Retinal pigment epithelial cell (primary cell): ENCODE measurements around the gene KLHL13.
"Not testable (repeated sequence)": the region's sequence is repeated elsewhere in the genome, so short reads cannot be mapped to it uniquely, and the experiment has no call there.

Experiments
- DNase-seq: peaks from one replicate; pipeline ENCODE4 v3.0.0-alpha.2; 2010; ENCODE audit warnings: low read depth
- H3K4me3 ChIP-seq: 2 replicates; pipeline ENCODE4 v1.5.1; 2011; ENCODE audit warnings: mild to moderate bottlenecking, low read length, control low read depth, moderate library complexity
- CTCF ChIP-seq: conservative IDR thresholded peaks from 2 replicates; pipeline ENCODE4 v1.5.1; 2011; ENCODE audit warnings: low read depth, low read length, control low read depth, inconsistent platforms

Gene KLHL13

GRCh38 chrX:118148737-118149136 is 32.1 kb upstream of the KLHL13 start:
- no peak overlapping the region for H3K4me3 ChIP-seq
- no peak for TF ChIP-seq CTCF
- DNase-seq, result no peak

DNA sequence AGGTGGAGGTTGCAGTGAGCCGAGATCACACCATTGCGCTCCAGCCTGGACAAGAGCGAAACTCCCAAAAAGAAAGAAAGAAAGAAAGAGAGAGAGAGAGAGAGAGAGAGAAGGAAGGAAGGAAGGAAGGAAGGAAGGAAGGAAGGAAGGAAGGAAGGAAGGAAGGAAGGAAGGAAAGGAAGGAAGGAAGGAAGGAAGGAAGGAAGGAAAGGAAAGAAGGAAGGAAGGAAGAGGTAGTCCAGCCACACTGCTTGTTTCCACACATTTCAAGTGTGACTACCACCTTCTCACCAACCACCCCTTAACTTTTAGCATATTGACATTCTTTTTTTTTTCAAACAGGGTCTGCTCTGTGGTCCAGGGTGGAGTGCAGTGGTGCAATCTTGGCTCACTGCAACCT is 31.2 kb upstream of the KLHL13 start:
- not testable (repeated sequence) for H3K4me3 ChIP-seq, DNase-seq

DNA sequence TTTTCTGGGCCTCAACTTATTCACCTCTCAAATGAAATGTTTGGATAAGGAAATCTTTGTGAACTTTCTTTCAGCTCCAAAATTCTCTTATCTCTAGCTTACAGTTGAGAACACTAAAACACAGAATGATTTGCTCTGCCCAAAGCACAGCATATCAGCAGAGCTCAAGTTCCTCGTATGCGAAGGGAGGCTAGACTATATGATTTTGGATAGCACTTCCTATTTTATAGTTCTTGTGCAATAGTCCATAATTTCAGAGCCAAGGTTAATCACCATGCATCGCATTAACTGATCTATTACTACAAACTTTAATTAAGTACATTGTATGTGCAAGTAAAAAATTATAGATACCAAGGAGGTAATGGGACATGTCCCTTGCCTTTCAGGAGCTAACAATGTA is 27.0 kb upstream of the KLHL13 start:
- TF ChIP-seq CTCF, result no peak
- H3K4me3 ChIP-seq, result no peak overlapping the region
- DNase-seq, result no peak

DNA sequence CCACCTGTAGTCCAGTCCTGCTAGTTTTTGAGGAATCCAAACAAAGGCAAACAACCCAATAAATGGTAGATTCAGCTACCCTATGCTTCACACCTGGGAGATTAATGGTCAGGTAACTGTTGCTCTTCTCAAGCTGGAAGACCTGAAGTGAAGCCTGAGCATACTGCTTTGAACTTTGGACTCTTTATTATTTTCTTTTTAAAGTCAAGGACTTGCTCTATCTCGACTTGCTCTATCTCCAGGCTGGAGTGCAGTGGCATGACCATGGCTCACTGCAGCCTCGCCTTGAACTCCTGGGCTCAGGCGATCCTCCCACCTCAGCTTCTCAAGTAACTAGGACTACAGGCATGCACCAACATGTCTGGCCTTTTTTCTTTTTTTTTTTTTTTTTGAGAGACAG is 14.7 kb upstream of the KLHL13 start:
- TF ChIP-seq CTCF, result no peak
- H3K4me3 ChIP-seq, result no peak overlapping the region
- no peak for DNase-seq

DNA sequence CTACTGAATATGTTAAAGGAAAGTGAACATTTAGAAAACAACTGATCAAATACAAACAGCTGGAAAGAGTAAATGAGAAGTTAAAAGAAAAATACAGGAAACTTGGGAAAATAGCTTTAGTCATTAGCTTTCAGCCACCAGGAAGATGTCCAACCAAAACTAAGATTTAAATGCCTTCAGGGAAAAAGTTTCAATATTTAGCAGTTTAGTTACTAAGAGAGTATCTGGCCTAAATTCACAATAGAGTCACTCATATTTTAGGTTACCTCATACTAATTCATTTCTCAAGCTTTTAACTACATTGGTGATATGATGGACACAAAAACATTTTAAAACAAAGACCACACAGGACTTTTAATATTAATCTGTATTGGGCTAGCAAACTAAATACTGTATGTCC is 13.1 kb upstream of the KLHL13 start:
- no peak overlapping the region for H3K4me3 ChIP-seq
- no peak for DNase-seq
- no peak for TF ChIP-seq CTCF

GRCh38 chrX:118128724-118129123 is 12.1 kb upstream of the KLHL13 start:
- TF ChIP-seq CTCF, result no peak
- no peak overlapping the region for H3K4me3 ChIP-seq
- DNase-seq, result no peak

GRCh38 chrX:118126286-118126685 is 9.7 kb upstream of the KLHL13 start:
- H3K4me3 ChIP-seq, result no peak overlapping the region
- no peak for TF ChIP-seq CTCF
- no peak for DNase-seq

DNA sequence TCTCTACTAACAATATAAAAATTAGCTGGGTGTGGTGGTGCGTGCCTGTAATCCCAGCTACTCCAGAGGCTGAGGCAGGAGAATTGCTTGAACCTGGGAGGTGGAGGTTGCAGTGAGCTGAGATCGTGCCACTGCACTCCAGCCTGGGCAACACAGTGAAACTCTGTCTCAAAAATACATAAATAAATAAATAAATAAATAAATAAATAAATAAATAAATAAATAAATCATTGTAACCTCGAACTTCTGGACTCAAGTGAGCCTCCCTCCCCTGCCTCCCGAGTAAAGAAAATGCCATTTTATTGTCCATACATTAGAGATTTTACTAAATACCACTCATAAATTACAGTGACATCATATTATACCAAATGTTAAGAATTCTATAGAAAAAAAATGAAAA is 7.6 kb upstream of the KLHL13 start:
- DNase-seq, H3K4me3 ChIP-seq: not testable (repeated sequence)
